NCI-H446 (cell line): Measurements from ENCODE around the gene RESF1.
"Not testable (repeated sequence)": the region's sequence is repeated elsewhere in the genome, so short reads cannot be mapped to it uniquely, and the experiment has no call there.

Experiments
- DNase-seq, 2 experiments: peaks; one replicate each; lab custom pipeline; 2025; lab: John Stamatoyannopoulos, UW

Gene RESF1, protein sequence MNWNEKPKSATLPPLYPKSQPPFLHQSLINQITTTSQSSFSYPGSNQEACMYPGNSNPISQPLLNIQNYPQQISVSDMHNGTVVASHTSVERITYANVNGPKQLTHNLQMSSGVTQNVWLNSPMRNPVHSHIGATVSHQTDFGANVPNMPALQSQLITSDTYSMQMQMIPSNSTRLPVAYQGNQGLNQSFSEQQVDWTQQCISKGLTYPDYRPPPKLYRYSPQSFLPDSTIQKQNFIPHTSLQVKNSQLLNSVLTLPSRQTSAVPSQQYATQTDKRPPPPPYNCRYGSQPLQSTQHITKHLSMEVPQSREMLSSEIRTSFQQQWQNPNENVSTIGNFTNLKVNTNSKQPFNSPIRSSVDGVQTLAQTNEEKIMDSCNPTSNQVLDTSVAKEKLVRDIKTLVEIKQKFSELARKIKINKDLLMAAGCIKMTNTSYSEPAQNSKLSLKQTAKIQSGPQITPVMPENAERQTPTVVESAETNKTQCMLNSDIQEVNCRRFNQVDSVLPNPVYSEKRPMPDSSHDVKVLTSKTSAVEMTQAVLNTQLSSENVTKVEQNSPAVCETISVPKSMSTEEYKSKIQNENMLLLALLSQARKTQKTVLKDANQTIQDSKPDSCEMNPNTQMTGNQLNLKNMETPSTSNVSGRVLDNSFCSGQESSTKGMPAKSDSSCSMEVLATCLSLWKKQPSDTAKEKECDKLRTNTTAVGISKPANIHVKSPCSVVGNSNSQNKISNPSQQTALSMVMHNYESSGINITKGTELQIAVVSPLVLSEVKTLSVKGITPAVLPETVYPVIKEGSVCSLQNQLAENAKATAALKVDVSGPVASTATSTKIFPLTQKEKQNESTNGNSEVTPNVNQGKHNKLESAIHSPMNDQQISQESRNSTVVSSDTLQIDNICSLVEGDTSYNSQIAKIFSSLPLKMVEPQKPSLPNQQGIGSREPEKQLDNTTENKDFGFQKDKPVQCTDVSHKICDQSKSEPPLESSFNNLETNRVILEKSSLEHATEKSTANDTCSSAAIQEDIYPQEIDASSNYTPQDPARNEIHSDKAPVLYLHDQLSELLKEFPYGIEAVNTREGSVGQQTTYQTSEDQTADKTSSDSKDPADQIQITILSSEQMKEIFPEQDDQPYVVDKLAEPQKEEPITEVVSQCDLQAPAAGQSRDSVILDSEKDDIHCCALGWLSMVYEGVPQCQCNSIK (N-terminal part only)

DNA sequence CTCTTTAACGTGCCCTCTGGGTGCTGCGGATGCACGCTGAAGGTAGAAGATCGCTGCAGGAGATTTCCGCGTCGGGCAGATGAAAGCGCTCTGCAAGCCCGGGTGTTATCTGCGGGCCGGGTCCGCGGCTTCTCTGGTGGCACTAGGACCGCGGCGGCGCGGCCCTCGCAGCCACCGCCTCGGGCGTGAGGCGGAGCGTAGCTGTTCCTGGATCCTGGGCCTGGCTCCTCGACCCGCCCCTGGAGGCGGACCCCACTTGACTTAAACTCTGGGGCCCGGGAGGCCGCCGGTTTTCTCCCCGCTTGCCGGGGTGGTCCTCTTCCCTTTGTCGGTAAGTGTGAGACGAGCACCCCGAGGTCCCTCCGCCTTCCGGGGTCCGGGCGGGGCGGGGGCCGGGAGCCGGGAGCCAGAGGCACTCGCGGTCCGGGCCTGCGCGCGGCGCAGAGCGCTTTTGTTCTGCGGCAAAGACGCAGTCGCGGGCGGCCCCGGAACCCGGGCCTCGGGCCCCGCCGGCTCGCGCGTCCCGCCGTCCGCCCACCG, at the start of gene RESF1:
Gene RESF1, plus strand, starts transcription at position 255 of the 540 bp plus-strand sequence. CDS start 21,541 bp downstream, outside the sequence.
- peak; percentile 39 to 86 for DNase-seq

DNA sequence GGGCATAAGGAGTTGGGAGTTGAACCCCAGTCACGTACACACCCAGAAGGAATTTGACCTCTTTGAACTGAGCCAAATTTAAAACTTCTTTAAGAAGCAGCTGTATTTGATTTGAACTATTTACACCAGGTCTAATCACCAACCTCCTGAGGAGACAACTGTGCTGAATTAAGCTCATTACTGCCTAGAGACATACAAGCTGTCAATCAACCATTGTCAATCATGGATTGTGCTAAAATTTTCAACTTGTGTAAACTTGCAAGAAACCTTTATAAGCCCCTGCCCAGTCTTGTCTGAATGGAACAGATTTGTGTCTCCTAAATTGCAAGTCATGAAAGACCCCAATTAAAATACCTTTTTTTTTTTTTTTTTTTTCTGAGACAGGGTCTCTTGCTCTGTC, 44.3 kb upstream of the RESF1 start:
- no peak for DNase-seq

DNA sequence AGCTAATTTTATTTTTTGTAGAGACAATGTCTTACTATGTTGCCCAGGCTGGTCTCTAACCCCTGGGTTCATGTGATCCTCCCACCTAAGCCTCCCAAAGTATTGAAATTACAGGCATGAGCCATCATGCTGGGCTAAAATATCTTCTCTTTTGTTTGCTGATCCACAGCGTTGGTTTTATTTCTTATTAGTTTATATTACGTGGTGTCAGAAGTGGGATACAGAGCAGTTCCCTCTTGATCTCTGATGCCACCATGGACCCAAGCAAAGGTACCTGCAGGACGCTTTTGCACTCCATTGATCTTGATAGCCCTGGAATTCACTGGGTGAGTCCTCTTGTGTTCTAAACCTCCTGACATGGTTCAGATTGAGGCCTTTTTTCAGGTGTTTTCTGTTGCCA, 43.8 kb upstream of the RESF1 start:
- no peak for DNase-seq

GRCh38 chr12:31922341-31923062, 36.7 kb upstream of the RESF1 start:
- DNase-seq: peak in 1 of 2 experiments; percentile 42

- no peak for DNase-seq
Observed at GRCh38 chr12:31923063-31923412, 36.2 kb upstream of the RESF1 start.

GRCh38 chr12:31928246-31929026, 30.8 kb upstream of the RESF1 start:
- DNase-seq: no peak

DNA sequence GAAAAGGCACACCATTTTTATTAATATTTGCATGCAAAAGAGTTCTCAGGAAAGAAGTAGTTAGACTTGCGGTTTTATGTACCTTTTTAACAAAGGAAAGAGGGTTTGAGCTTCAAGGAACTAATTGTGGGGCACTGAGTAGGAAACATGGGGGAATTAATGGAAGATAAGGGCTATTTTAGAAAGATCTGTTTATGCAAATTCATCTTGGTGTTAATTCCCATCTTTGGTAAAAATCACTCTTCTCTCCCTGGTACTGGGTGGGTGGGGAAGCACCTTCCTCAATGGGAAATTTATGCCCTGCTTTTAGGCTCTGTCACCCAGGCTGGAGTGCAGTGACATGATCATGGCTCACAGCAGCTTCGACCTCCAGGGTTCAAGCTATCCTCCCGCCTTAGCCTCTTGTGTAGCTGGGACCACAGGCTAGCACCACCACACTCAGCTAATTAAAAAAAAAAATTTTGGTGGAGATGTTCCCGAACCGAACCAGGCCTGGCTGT, 30.1 kb upstream of the RESF1 start:
- no peak for DNase-seq

- DNase-seq: no peak
Observed at GRCh38 chr12:31931796-31932715, 27.2 kb upstream of the RESF1 start.

- no peak for DNase-seq
Observed at GRCh38 chr12:31944299-31944698, 14.9 kb upstream of the RESF1 start.

DNA sequence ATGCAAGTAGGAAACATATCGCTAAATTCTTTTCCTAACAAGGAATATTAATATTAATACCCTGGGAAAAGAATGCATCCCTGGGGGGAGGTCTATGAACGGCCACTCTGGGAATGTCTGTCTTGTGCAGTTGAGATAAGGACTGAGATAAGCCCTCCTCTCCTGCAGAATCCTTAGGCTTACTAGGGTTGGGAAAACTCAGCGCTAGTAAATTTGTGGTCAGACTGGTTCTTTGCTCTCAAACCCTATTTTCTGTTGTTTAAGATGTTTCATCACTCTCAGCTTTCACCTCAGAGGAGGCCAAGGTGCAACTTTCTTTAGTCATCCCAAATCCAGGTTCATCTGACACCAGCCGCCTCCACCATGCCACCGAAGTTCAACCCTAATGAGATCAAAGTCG, 11.2 kb upstream of the RESF1 start:
- no peak for DNase-seq

DNA sequence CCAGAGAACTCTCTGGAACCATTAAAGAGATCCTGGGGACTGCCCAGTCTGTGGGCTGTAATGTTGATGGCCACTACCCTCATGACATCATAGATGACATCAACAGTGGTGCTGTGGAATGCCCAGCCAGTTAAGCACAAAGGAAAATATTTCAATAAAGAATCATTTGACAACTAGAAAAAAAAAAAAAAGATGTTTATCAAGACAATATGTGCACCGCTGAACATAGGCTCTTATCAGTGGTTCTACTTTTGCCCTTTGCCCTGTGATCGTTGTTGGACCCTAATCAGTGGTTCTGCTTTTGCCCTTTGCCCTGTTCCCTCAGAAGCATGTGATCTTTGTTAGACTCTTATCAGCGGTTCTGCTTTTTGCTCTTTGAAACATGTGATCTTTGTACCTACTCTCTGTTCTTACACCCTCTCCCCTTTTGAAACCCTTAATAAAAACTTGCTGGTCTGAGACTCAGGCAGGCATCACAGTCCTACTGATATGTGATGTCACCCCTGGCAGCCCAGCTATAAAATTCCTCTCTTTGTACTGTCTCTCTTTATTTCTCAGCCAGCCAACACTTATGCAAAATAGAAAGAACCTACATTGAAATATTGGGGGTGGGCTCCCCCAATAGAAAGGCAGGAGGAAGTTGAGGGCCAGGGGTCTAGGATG, 10.4 kb upstream of the RESF1 start:
- DNase-seq: not testable (repeated sequence)

DNA sequence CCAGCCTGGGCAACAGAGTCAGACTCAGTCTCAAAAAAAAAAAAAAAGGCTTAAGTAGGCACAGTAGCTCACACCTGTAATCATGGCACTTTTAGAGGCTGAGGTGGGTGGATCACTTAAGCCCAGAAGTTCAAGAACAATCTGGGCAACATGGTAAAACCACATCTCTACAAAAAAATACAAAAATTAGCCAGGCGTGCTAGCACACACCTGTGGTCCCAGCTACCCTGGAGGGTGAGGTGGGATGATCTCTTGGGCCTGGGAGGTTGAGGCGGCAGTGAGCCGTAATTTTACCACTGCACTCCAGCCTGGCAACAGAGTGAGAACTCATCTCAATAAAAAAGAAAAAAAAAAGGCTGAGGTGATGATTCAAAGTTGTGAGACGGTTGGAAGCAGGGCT, 9.1 kb upstream of the RESF1 start:
- no peak for DNase-seq

DNA sequence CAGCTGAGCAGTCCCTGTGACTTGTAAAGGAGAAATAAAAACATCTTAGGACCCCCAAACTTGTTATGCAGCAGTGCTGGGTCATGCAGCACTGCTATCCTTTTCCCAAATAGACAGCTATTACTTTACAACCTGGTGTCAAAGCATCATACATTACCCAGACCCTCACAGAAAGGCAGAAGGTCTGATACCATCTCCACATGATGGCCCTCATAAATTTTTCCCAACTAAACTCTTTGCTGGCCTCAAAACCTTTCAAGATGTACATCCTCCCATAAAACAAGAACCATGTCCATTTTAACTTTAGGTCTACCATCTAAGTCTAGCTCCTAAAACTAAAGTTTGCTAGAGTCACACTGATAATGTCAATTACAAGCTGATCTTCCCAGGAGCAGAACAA, 8.7 kb upstream of the RESF1 start:
- DNase-seq: no peak

GRCh38 chr12:31951008-31951407, 8.2 kb upstream of the RESF1 start:
- DNase-seq: no peak

- DNase-seq: no peak
Observed at GRCh38 chr12:31951939-31952338, 7.3 kb upstream of the RESF1 start.

- DNase-seq: no peak
Observed at GRCh38 chr12:31952418-31952817, 6.8 kb upstream of the RESF1 start.

DNA sequence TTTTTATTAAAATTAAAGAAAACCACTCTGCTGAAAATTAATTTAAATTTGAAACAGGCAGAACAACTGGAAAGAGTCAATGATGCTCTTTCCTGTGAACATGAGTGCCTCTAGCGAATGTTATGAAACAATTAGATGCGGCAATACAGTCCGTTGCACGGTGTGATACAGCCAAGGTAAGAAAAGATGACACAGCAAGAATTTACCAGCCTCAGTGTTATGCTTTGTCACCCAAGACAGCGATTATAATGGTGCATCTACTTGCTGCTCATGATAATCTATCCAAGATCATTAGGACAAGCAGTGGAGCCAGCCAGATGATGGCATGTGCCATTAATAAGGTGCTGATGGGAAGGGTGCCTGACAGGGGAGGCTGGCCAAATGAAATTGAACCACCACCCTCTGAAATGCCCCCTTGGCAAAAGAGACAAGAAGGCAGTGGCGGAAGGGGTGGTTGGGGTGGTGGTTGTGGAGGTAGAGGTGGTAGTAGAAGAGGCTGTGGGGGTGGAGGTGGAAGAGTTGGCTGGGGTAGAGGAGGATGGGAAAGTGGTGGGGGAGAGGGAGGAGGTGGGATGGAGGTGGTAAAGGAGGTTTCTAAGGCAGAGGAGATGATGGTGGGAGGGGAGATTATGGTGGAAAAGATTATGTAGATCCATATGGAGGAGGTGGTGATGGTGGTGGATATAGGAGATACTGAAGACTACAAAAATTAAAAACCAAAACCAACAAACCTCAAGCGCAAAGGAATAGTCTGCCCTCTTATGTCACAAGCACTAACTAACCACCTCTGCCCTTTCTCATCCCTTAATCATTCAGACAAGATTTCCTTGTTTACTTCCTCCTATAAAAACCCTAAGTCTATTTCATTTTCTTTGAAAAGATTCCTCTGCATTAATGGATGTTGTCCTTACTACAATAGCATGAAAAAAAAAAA, 4.0 kb upstream of the RESF1 start:
- no peak for DNase-seq
